Activated CD4-positive, CD25-positive, alpha-beta regulatory T cell treated with anti-CD3 and anti-CD28 coated beads, Interleukin-2, amount 50 U/mL, for 72 hours (primary cell): ENCODE data around the gene PKN3.
"Not testable (repeated sequence)": the region's sequence is repeated elsewhere in the genome, so short reads cannot be mapped to it uniquely, and the experiment has no call there.

Experiments
- DNase-seq: peaks from one replicate; pipeline ENCODE4 v3.0.0; 2021

PKN3 gene

GRCh38 chr9:128702445-128702948 lies at the start of gene PKN3:
Gene PKN3 (plus strand): TSS chr9:128702503. CDS start chr9:128702916, 413 bp downstream.
- DNase-seq: peak; percentile 92

- no peak for DNase-seq
Measured at GRCh38 chr9:128653908-128654307, 48.4 kb upstream of the PKN3 start.

GRCh38 chr9:128654481-128654880 lies 47.8 kb upstream of the PKN3 start:
- DNase-seq: no peak

GRCh38 chr9:128656416-128657343 lies 45.6 kb upstream of the PKN3 start, which contains the start of gene DYNC2I2:
Gene DYNC2I2 (minus strand): TSS chr9:128656847. CDS start chr9:128656726, 121 bp downstream.
- peak; percentile 97 for DNase-seq

GRCh38 chr9:128657344-128657704 lies 45.0 kb upstream of the PKN3 start:
- no peak for DNase-seq

GRCh38 chr9:128657796-128658195 lies 44.5 kb upstream of the PKN3 start:
- DNase-seq: no peak

GRCh38 chr9:128666481-128666941 lies 35.8 kb upstream of the PKN3 start:
- not testable (repeated sequence) for DNase-seq

GRCh38 chr9:128669786-128670185 lies 32.5 kb upstream of the PKN3 start:
- no peak for DNase-seq

GRCh38 chr9:128675382-128675781 lies 26.9 kb upstream of the PKN3 start:
- DNase-seq: no peak

- no peak for DNase-seq
Measured at GRCh38 chr9:128677794-128678193, 24.5 kb upstream of the PKN3 start.

- DNase-seq: peak; percentile 43
Measured at GRCh38 chr9:128683340-128684064, 18.8 kb upstream of the PKN3 start.

GRCh38 chr9:128684065-128684324 lies 18.3 kb upstream of the PKN3 start:
- DNase-seq: no peak

GRCh38 chr9:128684325-128685199 lies 17.7 kb upstream of the PKN3 start:
- DNase-seq: peak; percentile 76

- DNase-seq: no peak
Measured at GRCh38 chr9:128685636-128686489, 16.4 kb upstream of the PKN3 start.

GRCh38 chr9:128687453-128687852 lies 14.8 kb upstream of the PKN3 start:
- no peak for DNase-seq

GRCh38 chr9:128688501-128689292 lies 13.6 kb upstream of the PKN3 start, which contains the start of gene SET:
Gene SET (plus strand): TSS chr9:128689222. CDS start chr9:128689583, 361 bp downstream.
- DNase-seq: peak; percentile 94

- no peak for DNase-seq
Measured at GRCh38 chr9:128689293-128689774, 13.0 kb upstream of the PKN3 start.

GRCh38 chr9:128689820-128690683 lies 12.3 kb upstream of the PKN3 start:
- DNase-seq: peak; percentile 45

- DNase-seq: no peak
Measured at GRCh38 chr9:128690684-128691034, 11.6 kb upstream of the PKN3 start.

GRCh38 chr9:128693738-128694137 lies 8.6 kb upstream of the PKN3 start:
- DNase-seq: not testable (repeated sequence)
